ENCODE data around the gene SUGCT.
A peak's percentile ranks its signal among the peaks of the same experiment; 100 is the strongest.

SUGCT gene

DNA sequence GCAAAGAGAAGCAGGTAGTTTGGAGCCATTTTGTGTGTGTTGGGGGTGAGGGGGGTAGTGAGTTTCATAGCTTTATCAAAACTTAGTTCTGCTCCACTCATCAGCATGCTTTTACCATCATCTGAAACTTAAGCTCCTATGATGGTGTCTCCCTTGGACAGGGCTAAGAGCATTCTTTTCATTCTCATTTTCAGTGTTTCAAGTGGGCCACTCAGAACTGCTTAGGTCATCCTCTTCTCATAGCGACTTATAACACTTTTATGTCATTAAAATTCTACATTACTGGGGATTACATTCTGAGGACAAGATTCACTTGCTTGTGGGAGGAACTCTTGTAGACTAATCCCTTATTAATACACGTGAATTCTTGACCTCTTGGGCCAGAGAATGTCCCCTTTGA lies 649.4 kb downstream of the SUGCT start:
- DNase-seq (ENCODE audit: low spot score), result no peak

DNA sequence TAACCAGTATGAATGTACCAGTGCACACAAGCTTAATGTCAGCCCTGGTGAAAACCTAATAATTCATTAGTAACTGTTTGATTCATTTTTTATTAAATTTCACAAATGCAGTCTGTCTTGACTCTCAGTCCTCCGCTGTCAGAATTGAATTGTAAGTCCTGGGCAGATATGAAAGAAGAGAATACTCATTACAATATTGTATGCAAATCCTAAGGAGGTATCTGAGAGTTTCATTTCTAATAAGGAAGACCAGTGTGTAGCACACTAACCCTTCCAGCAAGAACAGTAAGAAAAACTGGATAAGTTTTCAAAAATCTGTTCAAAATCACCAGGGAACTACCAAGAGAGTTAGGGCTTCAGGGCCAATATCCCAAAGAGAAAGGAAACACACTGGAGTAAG lies 652.1 kb downstream of the SUGCT start:
- no peak for DNase-seq (ENCODE audit: low spot score)

DNA sequence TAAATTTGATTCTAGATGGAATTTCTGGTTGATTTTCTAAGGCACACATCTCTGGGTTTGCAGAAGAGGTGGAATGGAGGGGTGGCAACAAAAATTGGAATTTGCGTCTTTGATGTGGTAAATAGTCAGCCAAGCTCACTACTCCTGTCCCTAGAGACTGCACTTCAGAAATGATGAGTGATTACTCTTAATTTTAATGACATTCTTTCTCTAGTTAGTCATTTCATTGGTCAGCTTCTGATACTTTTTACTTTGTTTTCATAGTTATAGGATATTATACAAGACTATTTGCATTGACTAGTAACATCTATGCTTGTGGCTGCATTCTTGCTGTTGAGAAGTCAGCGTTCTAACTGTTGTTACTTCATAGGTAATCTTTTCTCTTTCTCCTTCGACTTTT lies 658.3 kb downstream of the SUGCT start:
- DNase-seq (ENCODE audit: low spot score), result peak; percentile 37

DNA sequence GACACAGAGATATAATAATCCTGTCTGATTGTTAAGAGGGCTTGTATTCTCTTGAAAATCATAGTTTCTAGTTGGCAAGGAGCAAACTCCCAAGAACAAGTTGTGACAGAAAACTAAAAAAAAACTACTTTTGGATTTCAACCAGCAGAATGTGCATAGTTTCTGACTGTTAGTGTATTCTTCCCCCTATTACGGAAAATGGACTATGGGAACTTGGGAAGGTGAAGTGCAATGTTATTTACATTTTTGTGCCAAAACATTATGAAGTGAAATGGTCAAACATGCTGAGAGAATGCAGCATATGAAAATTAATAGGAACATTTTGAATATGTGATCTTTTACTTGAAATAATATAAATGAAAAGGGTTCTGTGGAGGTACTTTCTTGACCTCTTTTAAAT lies 660.8 kb downstream of the SUGCT start:
- no peak for DNase-seq (ENCODE audit: low spot score)

DNA sequence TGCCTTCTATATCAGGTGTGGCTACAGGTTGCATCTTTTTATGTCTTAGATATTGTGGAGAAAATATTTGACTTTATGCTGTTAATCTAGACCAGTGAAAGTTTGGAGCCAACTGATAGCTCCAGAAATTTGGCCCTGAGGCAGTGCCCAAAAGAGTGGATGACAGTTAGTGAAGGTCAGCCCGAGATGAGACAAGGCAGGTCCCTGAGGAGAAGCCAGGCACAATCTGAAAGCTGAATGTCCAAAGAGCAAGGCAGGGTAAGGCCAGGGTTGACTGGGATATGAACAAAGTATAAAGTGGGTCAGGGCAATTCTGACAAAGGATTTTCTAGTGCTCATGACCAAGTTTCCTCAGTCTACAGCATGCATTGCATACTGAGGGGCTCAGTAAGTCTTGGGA lies 661.9 kb downstream of the SUGCT start:
- DNase-seq (ENCODE audit: low spot score), result no peak

DNA sequence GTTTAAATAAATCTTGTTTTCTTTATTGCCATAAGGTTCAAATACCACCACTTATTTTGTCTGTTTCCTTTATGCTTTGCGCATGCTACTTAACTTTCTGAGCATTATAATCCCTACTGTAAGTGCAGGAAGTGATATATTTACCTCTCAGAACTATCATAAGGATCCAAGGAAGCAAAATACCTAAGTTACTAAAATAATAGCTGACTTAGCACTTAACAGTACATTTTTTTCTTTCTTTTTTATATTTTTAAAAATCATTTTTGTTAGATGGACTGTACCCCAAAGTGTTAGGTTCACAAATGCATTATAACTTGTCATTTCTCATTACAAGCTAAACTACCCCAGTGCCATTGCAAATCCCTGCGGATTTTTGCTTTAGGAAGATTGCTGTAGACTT lies 663.8 kb downstream of the SUGCT start:
- no peak for DNase-seq (ENCODE audit: low spot score)

DNA sequence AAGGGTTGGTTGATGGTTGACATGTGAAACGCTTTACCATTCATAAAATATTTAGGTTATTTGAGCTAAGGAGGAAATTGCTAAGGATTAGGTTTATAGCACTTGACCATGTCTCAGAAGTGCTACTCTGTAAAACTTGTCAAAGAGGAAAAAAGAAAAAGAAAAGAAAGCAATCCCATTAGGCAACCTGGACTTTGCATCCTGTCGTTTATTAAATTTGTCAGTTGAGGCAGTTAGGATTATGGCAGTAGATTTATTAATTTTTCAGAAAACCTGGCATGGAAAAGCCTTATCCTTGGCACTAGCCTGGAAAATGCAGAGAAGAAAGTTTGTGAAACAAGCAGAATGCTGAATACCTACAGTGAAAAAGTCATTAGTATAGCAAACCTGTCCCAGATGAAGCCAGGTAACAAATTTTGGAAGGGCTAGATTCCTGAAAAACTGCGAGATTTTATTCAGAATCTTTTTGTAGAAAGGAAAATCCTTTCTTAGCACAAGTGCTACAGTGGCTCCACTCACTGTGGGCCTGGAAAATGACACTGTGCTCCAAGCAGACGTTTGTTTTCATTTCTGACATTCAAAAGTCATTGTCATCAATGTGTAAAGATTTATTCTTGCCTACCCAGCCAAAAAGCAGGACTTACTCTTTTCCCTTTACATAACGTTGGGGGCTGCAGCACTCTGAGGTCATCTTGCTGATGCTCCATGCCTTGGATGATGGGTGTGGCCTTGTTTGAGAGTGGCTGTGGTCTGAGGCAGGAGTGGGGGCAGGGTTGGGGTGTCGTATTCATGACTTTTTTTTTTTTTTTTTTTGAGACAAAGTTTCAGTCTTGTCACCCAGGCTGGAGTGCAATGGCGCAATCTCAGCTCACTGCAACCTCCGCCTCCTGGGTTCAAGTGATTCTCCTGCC lies 664.9 kb downstream of the SUGCT start:
- DNase-seq (ENCODE audit: low spot score), result no peak

DNA sequence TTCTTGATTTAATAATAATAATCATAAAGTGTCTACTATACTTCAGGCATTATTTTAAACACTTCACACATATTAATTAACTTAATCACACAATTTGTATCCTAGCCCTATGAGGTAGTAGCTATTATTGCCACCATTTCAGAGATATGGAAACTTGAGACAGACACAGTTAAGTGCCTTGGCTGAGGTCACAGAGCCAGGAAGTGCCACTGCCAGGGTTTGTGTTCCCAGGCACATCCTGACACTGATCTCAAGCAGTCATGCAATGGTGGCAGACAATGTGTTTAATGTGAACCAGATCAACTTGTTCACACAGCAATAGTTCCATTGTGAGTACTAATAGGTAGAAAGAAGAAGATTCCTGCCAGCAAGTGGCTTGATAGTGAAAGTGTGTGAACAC lies 666.0 kb downstream of the SUGCT start:
- DNase-seq (ENCODE audit: low spot score), result no peak

DNA sequence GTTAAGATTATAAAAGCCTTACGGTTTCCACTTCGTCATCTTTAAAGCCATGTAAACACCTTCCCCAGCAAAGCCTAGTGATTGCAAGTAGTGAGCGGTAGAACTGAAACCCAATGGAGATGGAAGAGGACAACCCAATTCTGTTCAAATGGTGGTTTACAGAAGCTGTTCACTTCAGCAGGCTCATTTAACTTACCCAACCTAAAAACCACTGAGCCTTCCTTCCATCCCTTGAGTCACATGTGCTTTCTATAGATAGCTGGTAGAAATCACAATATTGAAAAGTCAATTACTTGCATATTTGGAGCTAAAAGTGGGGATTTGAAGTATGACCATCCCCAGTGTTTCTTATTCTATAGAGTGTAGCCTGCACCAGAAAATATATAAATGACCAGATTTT lies 667.7 kb downstream of the SUGCT start:
- no peak for DNase-seq (ENCODE audit: low spot score)

DNA sequence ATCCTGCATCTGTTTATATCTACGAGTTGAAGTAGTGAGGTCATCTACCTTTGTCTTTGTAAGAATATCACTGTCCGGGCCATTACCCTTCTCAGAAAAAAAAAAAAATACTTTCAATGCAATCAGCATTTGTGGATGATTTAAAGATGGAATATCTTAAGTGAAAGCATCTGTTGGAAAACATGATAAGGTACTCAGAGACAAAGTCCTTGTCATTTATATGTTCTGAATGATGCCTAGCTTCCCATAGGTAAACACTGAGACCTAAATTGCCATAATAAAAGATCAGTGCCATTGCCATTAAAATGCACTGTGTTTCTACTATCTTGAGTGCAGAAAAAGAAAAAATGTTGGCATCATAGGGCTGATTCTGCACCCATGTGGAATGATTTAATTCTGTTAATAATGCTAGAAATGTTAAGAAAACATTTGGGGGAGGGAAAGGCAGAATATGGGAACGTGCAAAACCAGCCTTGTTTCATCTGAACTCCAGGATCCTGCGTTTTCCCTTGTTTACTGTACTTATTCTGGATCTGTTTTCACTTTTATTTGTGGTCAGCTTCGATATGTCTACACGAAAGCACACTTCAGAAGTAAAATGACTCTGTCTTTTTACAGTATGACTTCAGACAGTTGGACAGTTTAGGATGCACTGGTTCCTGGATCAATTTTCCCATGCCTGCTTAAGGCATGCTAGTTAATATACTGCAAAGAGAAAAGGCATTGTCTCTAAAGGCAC lies 669.8 kb downstream of the SUGCT start:
- no peak for DNase-seq (ENCODE audit: low spot score)

DNA sequence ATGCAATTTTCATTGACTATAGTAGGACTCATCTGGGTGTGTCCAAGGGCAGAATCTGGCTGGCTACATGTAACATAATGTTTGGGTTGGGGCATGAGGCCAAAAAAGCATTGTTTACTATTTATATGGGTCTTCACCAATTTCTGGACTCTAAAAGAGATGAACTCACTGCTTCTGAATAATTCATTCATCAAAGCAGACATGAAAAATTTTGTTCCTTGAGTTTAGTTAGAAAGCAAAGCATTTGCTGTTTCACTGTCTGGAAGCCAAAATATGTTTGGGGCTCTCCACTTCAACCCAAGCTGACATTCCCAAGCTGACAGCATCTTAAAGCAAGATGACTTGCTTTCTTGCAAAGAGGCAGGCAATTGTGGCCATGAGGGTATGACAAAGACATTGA lies 670.6 kb downstream of the SUGCT start:
- no peak for DNase-seq (ENCODE audit: low spot score)

DNA sequence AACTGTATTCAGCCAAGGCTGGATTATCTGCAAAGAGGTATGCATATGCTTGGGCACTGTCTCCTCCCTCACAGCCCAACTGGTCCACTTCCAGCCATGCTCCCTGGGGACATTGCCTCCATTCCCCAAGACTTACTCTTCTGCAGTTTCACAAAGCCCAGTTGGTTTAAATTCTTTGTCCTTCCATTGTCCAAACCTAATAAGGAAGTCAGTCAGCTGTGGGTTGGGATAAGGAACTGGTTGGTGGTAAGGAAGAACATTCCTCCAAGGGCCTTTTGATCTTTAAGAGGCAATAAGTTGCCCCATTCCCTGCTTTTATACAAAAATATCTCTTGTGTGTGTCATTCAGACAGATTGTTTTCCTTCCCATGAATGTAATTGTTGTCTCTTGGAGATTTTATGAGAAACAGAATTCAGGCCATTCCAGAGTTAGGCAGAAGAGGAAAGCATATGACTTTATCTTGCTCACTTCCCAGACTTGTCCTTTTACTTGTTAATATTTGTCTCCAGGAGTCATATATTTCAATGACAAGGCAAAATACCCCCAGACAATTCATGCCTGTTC lies 673.7 kb downstream of the SUGCT start:
- peak; percentile 91 for DNase-seq (ENCODE audit: low spot score)

DNA sequence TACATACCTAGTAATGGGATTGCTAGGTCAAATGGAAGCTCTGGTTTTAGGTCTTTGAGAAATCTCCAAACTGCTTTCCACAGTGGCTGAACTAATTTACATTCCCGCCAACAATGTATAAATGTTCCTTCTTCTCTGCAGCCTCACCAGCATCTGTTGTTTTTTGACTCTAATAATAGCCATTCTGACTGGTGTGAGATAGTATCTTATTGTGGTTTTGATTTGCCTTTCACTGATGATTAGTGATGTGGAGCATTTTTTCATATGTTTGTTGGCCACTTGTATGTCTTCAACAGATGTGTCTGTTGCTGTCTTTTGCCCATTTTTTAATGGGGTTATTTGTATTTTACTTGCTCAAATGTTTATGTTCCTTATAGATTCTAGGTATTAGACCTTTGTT lies 675.5 kb downstream of the SUGCT start:
- peak; percentile 8 for DNase-seq (ENCODE audit: low spot score)

DNA sequence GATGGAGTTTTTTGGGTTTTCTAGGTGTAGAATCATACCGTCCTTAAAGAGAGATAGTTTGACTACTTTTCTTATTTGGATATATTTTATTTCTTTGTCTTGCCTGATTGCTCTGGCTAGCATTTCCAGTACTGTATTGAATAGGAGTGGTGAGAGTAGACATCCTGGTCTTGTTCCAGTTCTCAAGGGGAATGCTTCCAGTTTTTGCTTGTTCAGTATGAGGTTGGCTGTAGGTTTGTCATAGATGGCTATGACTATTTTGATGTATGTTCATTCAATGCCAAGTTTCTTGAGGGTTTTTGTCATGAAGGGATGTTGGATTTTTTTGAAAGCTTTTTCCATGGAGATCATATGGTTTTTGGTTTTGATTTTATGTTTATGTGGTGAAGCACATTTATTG lies 676.9 kb downstream of the SUGCT start:
- DNase-seq (ENCODE audit: low spot score), result no peak

DNA sequence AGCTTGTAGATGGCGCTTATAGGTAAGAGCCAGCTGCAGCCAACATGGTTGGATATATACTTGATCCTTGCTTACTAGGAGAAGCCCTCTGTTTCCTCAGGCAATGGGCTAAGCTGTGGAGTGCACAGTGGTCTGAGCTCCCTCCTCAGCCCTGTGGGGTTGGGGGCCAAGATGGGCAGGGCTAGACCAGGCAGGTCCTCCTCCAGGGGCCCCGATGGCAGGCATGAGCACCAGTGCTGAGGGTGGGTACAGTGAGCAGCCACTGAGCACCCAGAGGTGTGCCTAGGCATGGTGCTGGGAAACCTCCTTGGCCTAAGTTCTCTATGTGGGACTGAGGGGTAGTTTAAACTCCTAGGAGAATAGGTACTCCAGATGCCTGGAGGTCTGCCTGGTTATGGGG lies 680.2 kb downstream of the SUGCT start:
- DNase-seq (ENCODE audit: low spot score), result no peak

DNA sequence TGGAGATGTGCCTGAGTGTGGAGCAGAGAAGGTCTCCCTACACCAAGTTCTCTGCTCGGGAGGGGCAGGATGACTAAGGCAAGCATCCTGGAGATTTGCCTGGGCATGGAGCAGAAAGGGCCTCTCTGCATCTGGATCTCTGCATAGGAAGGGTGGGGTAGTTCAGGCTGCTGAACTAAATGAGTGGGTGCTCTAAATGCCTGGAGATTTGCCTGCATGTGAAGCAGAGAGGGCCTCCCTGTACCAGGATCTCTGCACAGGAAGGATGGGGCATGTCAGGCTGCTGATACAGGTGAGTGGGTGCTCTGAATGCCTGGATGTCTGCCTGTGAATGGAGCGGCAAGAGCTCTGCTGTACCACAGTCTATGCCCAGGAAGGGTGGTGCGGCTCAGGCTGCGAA lies 680.7 kb downstream of the SUGCT start:
- DNase-seq (ENCODE audit: low spot score), result peak; percentile 64

DNA sequence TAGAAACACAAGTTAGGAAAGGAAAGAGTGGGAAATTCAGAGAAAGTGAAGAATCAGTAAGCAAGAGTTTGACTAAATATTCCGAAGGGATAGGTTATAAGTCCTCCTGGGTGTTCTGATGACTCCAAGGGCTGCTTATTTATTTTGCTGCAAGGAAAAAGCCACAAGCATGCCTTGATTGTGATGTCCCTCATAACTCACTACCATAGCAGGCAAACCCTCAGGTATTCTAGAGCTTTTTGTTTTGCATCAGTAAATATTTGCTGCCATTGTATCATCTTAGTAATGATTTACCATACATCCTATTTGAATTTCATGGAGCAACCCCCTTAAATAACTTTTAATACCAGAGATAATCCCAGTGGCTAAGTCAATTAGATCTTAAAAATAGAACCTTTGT lies 688.1 kb downstream of the SUGCT start:
- peak; percentile 80 for DNase-seq (ENCODE audit: low spot score)

DNA sequence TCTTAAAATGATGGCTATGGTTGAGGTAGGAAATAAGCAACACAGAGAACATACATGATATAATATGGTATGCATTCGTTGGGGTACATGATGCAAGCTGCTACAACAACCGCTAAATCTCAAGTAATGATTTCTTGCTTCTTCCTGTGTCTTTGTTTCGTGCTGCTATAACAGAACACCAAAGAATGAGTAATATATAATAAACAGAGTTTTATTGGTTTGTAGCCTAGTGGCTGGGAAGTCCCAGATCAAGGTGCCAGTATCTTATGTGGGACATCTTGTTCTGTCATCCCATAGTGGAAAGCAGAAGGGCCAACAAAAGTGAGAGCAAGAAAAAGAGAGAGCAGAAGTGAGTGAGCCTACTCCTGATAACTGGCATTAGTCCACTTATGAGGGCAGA lies 689.7 kb downstream of the SUGCT start:
- DNase-seq (ENCODE audit: low spot score), result peak; percentile 20

DNA sequence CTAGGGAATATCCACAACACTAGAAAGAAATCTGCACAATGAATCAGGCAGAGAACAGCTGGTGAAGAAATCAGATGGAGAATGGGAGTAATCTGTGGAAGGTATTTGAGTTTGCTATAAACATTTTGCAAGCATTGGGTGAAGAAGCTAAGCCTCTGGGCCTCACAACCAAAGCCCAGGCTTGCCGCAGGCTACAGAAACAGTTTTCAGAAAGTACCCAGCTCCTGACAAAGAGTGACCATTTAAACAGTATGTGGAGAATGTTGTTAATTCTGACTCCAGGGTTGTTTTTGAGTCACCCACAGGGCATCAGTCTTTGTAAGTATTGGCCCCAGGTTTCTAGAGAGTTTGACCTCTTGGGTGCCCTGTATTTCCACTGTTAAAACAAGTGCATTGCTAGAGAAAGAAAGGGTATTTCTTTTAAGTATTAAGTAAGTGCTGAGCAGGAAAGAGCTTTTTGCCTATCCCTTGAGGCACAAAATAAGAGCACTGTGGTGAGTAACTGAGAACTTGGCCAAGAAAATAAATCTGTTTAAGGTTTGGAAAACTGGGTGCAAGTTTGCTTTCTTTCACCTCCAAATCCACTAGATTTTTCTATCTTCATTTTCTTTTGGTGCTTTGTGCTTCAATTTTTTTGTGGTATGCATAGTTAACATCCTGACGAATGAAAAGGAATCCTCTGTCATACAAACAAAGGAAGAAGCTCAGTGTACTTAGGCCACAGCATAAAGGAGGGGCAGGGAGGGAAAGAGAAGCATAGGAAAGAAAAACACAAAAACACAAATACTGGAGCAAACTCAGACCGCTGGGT lies 691.8 kb downstream of the SUGCT start:
- DNase-seq (ENCODE audit: low spot score), result peak; percentile 33

DNA sequence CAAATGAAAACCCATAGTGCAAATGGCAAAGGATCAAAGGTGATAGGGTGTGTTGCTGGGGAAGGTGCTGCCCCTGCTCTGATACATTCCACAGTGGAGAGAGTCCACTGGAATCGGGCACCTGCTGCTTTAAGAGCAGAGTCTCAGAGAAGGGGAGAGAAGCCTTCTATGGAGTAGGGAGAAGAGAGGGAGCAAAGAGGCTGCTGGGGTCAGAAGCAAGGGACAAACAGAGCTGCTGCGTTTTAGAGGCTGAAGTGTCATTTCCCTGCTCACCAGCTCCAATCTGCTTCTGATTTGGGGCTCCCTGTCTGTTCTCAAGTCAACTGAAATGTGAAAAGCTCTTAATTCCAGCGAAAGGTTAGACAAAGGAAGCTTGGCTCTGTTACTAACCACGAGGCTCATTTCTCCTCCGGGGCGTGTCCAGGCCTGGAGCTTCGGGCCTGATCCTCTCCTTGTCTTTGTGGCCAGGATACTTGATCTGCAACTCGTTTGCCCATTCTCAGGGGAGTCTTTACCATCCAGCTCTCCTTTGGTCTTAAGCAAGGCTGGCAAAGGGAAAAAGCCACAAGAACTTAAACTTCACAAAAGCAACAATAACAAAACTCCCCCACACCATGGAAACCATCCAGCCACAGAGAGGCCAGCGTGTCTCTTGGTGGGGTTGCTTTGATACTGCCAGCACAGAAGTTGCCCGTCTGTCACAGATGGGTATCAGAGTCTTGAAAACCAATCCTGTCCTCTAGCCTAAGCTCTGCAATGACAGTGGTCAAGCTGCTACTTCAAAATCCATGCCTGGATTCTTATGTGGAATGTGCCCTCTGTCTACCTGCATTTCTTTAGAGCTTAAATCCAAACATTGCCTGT lies 692.6 kb downstream of the SUGCT start:
- peak; percentile 18 for DNase-seq (ENCODE audit: low spot score)
